Neutrophil (primary cell): ENCODE measurements around the gene TFCP2L1.
"Not testable (repeated sequence)": the region's sequence is repeated elsewhere in the genome, so short reads cannot be mapped to it uniquely, and the experiment has no call there.

ENCODE experiments used
- H3K27ac ChIP-seq: fragments of 200-600 bp; sonication (generic); 2 replicates; pipeline ENCODE4 v1.5.1; 2016; ENCODE audit warnings: mild to moderate bottlenecking, moderate library complexity
- H3K27me3 ChIP-seq: fragments of 200-600 bp; sonication (generic); 2 replicates; pipeline ENCODE4 v1.6.0; 2016; ENCODE audit warnings: mild to moderate bottlenecking
- H3K36me3 ChIP-seq: fragments of 200-600 bp; sonication (generic); 2 replicates; pipeline ENCODE4 v1.5.1; 2017
- H3K4me1 ChIP-seq, 2 experiments: fragments of 200-600 bp in 1 of 2; sonication (generic) in 1 of 2; 1 replicate in 1 of 2; 2 replicates in 1 of 2; pipeline versions ENCODE4 v1.5.1 to v1.6.1; 2013 to 2016; ENCODE audit warnings: low read depth in 1 of 2, low read length in 1 of 2, mild to moderate bottlenecking in 1 of 2, moderate library complexity in 1 of 2; ENCODE audit not compliant: control insufficient read depth in 1 of 2, insufficient read depth in 1 of 2
- H3K4me3 ChIP-seq, 2 experiments: fragments of 200-600 bp in 1 of 2; sonication (generic) in 1 of 2; 1 replicate in 1 of 2; 2 replicates in 1 of 2; pipeline ENCODE4 v1.5.1; 2013 to 2016; ENCODE audit warnings: low read depth in 1 of 2, low read length in 1 of 2, mild to moderate bottlenecking in 1 of 2, moderate library complexity in 1 of 2
- H3K9me3 ChIP-seq: fragments of 200-600 bp; sonication (generic); 2 replicates; pipeline ENCODE4 v1.5.1; 2016
- TF ChIP-seq, protein P1 (sequence below): fragments of 200-600 bp; sonication (generic); IDR thresholded peaks from 2 replicates; pipeline ENCODE4 v1.5.1; 2016; ENCODE audit warnings: antibody characterized with exemption

TFCP2L1 gene

DNA sequence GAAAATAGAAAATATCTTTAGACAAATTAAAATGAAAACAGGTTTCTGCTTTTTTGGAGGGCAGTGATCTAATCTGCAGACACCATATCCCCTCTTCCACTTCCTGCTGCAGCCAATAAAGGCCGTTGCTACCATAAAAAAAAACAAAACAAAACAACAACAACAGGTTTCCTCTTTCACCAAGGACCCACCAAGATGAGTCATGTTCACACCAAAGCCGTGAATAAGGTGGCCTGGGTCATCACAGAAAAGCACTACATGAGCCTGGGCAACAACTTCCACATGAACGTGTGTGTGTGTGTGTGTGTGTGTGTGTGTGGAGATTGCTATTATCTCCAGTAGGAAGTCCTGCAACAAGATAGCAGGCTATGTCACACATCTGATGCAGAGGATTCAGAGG lies 24.8 kb upstream of the TFCP2L1 start:
- H3K27ac ChIP-seq, result no peak overlapping the region
- TF ChIP-seq, protein P1, sequence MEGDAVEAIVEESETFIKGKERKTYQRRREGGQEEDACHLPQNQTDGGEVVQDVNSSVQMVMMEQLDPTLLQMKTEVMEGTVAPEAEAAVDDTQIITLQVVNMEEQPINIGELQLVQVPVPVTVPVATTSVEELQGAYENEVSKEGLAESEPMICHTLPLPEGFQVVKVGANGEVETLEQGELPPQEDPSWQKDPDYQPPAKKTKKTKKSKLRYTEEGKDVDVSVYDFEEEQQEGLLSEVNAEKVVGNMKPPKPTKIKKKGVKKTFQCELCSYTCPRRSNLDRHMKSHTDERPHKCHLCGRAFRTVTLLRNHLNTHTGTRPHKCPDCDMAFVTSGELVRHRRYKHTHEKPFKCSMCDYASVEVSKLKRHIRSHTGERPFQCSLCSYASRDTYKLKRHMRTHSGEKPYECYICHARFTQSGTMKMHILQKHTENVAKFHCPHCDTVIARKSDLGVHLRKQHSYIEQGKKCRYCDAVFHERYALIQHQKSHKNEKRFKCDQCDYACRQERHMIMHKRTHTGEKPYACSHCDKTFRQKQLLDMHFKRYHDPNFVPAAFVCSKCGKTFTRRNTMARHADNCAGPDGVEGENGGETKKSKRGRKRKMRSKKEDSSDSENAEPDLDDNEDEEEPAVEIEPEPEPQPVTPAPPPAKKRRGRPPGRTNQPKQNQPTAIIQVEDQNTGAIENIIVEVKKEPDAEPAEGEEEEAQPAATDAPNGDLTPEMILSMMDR, result no peak
- no peaks in the 10 kb centered on the region for H3K4me1 ChIP-seq
- no peaks in the 10 kb centered on the region for H3K9me3 ChIP-seq
- no peak overlapping the region for H3K4me3 ChIP-seq
- no peaks in the 10 kb centered on the region for H3K36me3 ChIP-seq
- H3K27me3 ChIP-seq, result peaks cover 19% of the 10 kb centered on the region

- H3K9me3 ChIP-seq, result no peaks in the 10 kb centered on the region
- H3K4me1 ChIP-seq, result no peaks in the 10 kb centered on the region
- H3K4me3 ChIP-seq, result no peak overlapping the region
- peaks cover 24% of the 10 kb centered on the region for H3K27me3 ChIP-seq
- no peak overlapping the region for H3K27ac ChIP-seq
- TF ChIP-seq, protein P1, result no peak
- H3K36me3 ChIP-seq, result no peaks in the 10 kb centered on the region
Measured at GRCh38 chr2:121309323-121309722, 24.3 kb upstream of the TFCP2L1 start.

GRCh38 chr2:121307048-121307447 lies 22.0 kb upstream of the TFCP2L1 start:
- H3K27ac ChIP-seq, result no peak overlapping the region
- H3K4me3 ChIP-seq, result no peak overlapping the region
- no peaks in the 10 kb centered on the region for H3K36me3 ChIP-seq
- TF ChIP-seq, protein P1, result no peak
- H3K9me3 ChIP-seq, result no peaks in the 10 kb centered on the region
- H3K4me1 ChIP-seq, result no peaks in the 10 kb centered on the region
- peaks cover 34% of the 10 kb centered on the region for H3K27me3 ChIP-seq

GRCh38 chr2:121304941-121305340 lies 19.9 kb upstream of the TFCP2L1 start:
- TF ChIP-seq, protein P1, result no peak
- Histone ChIP-seq H3K36me3 (no peaks in the 10 kb centered on the region), H3K9me3 (no peaks in the 10 kb centered on the region), H3K4me3 (no peak overlapping the region), H3K27me3 (peaks cover 31% of the 10 kb centered on the region), H3K4me1 (no peaks in the 10 kb centered on the region), H3K27ac (no peak overlapping the region)

- no peak overlapping the region for H3K27ac ChIP-seq
- H3K4me3 ChIP-seq, result no peak overlapping the region
- H3K36me3 ChIP-seq, result no peaks in the 10 kb centered on the region
- H3K9me3 ChIP-seq, result no peaks in the 10 kb centered on the region
- no peaks in the 10 kb centered on the region for H3K4me1 ChIP-seq
- TF ChIP-seq, protein P1, result no peak
- H3K27me3 ChIP-seq, result peaks cover 26% of the 10 kb centered on the region
Measured at GRCh38 chr2:121303531-121304263, 18.7 kb upstream of the TFCP2L1 start.

DNA sequence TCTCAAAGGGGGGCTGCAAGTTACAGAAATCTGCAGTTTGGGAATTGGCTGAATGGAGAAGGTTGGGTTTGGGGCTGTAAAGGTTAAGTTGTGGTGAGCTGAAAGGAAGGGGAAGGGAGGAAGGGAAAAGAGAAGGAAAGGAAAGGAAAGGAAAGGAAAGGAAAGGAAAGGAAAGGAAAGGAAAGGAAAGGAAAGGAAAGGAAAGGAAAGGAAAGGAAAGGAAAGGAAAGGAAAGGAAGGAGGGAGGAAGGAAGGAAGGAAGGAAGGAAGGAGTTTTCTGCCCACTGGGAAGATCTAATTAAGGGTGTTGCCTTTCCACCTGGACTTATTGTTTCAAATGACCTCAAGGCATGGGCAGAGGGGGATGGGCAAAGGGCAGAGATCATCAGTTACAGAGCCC lies 16.2 kb upstream of the TFCP2L1 start:
- H3K4me3 ChIP-seq, H3K9me3 ChIP-seq, H3K36me3 ChIP-seq, H3K4me1 ChIP-seq, H3K27ac ChIP-seq: not testable (repeated sequence)
- peaks cover 20% of the 10 kb centered on the region for H3K27me3 ChIP-seq
